HS-27A (cell line): ENCODE results near the gene IDE.

ENCODE experiments used
- DNase-seq: peaks from one replicate; pipeline ENCODE4 v3.0.0-alpha.2; 2012; ENCODE audit warnings: low read depth, missing footprints

Gene IDE

DNA sequence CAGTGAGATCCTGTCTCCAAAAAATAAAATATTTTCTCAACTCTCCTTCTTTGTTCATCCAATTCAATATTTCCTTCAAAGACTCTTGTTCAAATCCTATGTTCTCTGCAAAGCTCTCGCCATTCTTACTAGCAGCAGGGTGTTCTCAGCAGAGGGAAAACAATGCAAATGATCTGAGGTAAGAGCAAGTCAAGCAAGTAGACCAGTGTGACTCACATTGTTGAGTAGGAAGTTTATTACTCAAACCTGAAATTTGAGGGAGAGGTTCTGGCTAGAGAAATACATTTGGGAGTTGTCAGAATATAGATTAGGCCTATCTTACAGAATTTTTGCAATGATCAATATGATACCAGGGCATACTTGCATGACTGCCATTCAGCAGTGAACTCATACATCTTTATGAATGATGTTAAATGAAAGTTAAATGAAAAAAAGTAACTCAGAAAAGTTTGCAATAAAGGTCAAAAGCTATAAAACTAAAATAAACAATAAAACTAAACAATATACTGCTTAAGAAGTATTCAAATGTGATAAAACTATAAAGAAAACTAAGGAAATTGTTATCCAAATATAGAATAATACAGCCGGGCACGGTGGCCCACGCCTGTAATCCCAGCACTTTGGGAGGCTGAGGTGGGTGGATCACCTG is 5.8 kb downstream of the IDE start:
- no peak for DNase-seq

DNA sequence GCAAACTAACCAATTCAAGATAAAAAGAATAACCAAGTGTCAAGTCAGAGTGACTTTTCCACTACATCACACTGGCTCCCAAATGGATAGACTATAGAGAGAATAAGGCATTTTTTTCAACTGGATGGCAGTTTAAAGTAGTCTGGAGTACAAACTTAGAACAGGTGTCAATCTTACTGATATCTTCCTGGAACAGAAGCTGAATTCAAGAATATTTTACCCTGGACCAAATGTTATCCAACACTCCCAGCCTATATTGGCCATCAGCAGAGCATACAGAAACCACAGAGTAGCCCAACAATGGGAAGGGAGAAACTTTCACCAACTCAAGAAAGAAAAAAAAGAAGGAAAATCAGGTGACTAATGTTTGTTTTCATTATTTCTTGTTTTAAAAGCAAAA is 11.5 kb downstream of the IDE start:
- no peak for DNase-seq

DNA sequence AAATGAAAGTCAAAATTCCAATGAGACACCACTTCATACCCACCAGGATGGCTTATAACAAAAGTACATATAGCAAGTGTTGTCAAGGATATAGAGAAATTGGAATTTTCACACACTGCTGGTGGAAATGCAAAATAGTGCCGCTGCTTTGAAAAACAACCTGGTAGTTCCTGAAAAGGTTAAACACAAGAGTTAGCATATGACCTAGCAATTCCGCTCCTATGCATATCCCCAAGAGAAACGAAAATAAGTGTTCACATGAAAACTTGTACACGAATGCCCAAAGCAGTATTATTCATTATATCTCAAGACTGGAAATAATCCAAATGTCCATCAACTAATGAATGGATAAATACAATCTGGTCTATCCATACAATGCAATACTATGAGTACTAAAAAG is 14.8 kb downstream of the IDE start:
- no peak for DNase-seq

GRCh38 chr10:92553959-92554358 is 19.9 kb downstream of the IDE start:
- DNase-seq: no peak

- DNase-seq: no peak
These were observed 21.6 kb downstream of the IDE start for GRCh38 chr10:92552310-92552709.

GRCh38 chr10:92550924-92551323 is 23.0 kb downstream of the IDE start:
- no peak for DNase-seq

DNA sequence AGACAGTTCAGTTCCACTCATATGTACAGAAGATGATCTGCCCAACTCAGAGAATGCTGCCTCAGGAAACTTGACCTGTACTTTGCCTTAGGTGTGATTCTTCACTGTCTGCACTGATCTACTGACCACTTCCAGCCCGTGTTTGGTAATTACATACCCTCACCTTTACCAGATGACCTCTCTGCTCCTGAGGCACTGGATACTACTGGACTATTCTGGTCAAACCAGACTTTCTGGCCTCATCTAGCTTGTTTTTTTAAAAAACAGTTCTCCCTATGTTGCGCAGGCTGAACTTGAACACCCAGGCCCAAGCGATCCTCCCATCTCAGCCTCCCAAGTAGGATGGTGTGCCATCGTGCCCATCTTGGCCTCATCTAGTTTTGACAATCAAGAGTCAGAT is 26.2 kb downstream of the IDE start:
- no peak for DNase-seq

DNA sequence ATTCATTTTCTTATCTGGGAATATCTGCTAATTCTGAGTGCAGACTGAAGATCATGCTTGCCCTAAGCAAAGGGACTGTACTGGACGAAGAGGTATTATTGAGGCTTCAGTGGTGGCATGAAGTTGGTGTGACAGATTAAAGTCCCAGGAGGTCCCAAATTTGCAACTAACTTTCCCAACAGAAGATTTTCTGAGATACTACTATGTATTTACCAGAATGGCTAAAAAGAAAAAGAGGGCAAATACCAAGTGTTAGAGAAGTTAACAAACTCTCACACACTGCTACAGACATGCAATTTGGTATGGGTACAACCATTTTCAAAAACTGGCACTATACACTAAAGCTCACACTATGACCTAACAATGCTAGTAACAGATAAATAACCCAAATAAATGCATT is 28.3 kb downstream of the IDE start:
- no peak for DNase-seq

DNA sequence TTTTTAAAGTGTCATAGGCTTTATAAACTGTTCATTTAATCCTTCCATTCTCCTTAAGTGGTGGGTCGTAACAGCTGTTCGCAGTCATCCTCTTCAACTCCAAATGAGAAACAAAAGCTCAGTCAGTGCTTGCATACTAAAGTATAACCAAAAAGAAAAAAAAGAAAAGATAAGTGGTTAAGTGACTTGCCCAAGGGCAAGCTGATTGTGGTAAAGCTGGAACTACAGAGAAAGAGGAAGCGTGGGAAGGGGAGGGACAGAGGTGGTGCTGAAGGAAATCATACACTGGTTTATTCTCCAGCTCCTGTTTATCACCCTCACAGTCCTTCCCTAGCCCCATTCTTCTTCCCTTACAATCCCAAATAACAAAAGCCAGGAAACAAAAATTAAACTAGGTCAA is 29.6 kb downstream of the IDE start:
- no peak for DNase-seq

- DNase-seq: no peak
These were observed 31.4 kb downstream of the IDE start for GRCh38 chr10:92542458-92542857.

DNA sequence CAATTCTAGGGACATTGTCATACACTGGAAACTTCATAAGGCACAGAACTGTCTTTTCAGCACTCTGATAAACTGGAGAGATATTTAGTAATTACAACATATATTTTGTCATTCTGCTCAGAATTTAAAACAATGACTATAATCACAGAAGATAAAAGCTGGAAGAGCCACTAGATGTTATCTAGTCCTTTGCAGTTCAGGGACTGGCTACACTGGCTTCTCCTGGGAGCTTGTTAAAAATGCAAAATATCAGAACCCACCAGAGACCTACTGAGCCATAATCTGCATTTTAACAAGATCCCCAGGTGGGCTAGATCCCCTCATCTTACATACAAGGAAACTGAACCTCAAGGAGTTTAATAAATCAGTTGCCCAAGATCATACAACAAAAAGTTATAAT is 32.3 kb downstream of the IDE start:
- DNase-seq: no peak

DNA sequence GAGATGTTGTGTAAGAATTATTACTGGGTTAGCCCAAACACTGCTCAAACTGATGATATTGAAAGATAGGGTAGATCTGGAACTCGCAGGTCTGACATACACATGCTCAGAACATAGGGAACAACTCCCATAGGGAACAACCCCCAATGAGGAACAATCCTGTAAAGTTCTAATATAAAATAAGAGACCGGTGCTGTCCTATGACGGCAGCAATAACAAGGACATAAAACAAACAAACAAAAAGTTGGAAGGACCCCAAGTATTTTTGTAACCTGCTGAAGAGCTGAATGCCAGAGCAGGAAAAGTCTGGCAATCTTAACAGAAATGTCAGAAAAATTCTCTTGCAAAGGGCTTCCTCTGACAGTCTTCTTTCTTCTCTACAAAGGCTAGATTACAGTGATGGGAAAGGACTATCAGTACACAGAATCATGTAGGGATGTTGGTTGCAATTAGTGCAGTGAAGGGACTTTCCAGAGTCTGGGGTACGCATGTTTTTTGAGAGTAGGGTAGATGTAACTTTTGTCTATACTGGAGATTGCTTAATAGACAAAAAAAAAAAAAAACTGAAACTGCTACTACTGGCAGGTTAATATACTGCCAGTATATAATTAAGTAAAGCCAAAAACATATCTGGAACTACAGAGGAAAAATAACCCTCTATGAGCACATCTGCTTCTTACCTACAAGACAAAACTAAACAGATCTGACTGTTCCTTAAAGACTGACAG is 35.5 kb downstream of the IDE start:
- DNase-seq: no peak

DNA sequence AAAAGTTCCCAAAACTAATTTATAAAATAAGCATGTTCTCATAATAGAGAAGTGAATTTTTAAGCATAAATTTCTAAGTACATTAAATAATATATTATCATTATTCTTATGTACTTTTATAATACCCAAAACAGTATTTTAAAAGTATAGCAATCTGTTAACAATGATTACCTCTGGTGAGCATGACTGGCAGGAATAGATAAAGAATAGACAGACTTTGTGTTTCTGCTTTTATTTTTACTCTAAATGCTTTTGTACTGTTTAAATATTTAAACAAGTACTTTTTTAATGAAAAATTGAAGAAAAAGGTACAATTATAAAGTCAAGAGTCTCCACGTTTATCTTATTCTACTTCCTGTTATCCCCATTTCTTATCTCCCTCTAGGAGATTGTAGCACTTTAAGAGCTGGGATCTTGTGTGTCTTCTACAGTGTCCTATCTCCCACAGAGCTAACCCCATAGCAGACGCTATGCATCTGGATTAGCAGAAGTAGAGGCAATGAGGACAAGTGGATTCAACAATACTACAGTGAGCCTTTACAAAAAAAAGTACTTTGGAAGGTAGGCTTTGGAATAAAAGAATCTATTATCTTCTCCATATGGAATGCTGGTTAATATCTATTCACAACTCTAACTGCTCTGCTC is 42.9 kb downstream of the IDE start:
- no peak for DNase-seq

GRCh38 chr10:92530421-92530820 is 43.5 kb downstream of the IDE start:
- no peak for DNase-seq

GRCh38 chr10:92527716-92528115 is 46.2 kb downstream of the IDE start:
- DNase-seq: no peak

DNA sequence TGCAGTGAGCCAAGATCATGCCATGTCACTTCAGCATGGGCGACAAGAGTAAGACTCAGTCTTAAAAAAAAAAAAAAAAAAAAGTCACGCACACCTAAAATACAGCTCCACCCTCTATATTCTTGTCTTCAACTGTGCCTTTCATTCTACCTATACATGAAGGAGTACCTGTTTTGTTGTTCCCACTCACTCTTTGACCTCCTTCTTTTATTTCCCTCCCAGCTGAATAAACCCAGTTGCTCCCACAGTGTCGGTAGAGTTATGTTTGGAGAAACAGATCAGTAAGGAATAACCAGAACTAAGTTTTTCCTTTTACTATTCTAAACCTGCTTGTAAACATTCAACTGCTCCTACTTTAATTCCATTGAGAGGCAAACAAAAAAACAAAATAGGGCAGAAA is 50.3 kb downstream of the IDE start:
- DNase-seq: no peak

GRCh38 chr10:92517034-92517655 is 56.7 kb downstream of the IDE start:
- DNase-seq: peak; percentile 19

DNA sequence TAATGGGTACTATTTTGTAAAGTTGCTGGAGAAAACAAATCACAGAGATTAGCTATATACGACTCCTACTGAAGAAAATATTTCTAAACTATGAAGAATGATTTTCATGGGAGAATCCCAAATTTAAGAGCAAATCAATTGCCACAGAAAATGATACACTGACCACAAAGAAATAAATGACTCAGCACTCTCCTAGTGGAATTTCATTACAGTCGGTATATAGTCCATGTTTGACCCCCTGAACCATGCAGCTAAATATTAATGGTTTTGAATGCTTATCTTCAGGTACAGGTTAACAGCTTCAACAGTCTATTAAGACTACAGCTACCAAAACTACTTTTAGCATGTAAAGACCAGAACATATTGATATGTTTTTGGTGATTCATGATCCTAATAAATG is 65.0 kb downstream of the IDE start:
- no peak for DNase-seq

DNA sequence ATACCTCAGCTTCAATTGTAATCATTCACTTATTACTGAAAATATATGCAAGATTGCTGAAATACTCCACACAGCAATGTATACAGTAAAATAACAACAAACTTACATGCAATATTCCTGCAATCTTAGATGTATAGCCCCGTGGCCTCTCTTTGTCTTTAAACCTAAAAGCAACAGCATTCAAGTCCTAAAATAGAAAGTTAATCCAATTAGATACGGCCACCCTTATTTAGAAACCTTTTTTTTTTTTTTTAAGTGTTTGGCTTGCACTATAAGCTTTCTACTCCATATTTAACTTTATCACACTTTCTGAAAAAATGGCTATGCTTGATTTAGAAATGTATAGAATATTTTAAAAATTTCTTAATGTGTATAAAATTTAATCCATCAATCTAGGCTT is 67.6 kb downstream of the IDE start:
- no peak for DNase-seq

DNA sequence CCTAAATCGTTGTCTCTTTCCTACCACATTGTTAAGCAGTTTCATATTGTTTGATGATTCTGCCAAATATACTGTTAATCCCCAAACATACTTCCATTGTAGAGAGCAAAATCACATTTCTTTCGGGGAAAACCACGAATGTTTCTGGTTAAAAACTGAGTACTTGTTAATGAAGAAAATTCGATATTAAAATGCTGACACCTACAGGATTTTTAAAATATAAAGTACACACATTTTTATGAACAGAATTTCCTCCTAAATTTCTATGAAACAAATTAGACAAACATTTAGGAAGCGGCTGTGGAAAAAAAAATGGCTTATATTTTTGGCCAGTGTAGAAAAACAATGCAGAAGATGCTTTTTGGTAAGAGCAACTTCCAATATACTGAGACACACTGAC is 68.8 kb downstream of the IDE start:
- no peak for DNase-seq

DNA sequence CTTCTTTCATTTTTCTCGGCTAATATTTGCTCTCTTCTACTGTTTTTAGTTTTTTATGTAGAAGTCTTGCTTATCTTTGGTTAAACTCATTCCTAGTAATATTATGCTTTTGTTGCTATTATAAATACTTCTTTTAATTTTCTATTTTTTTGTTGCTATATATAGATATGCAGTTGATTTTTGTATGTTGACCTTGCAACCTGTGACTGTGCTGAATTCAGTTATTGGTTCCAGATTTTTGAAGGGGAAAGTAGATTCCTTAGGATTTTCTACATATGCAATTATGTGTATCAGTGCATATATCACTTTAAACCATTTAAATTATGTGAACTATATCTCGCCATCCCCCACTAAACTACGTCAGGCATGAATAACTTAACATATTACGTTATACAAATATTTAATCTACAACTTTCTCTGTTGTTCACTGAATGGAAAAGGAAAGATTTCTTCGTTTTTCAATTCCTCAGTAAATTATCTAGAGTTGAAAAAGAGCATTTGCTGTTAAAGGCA is 71.5 kb downstream of the IDE start:
- DNase-seq: no peak

GRCh38 chr10:92493362-92493761 is 80.5 kb downstream of the IDE start:
- no peak for DNase-seq

DNA sequence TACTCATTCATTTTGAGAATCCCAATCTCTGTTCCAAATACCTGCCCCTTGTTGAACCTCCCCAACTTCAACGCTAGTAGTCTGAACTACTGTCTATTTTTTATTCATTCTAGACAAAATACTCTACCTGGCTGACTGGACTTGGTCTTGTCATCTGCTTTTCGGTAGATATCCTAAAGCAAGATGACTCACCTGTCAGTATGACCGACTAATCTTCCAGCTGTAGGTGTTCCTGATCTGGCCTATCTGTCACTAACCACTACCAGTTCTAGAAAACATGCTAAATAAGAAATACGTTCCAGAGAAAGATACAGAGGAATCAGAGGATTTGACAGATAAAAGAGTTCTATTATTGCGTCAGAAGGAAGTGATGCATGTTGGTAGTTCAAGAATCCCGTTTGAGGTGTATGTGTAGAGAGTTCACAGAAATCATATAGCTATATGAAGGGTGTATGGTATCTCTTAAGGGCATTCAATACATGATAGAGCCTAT is 81.1 kb downstream of the IDE start:
- no peak for DNase-seq
